Right atrium auricular region (tissue), 2 donors: ENCODE measurements around the gene SRSF5. TPM values are rescaled to one million over a fixed set of nuclear protein-coding genes. Genes with fewer than 3 reads are reported as not detected.

ENCODE experiments used
- DNase-seq: peaks from one replicate; pipeline ENCODE4 v3.0.0-alpha.2; 2019; ENCODE audit warnings: low spot score
- H3K27ac ChIP-seq, 2 donors: fragments of 200-600 bp; sonication (generic); 1 replicate in 1 of 2; 2 replicates in 1 of 2; pipeline ENCODE4 v1.5.1; 2016 to 2019
- H3K27me3 ChIP-seq, 2 donors: fragments of 200-600 bp; sonication (generic); one replicate each; pipeline versions ENCODE4 v1.5.1 to v1.6.0; 2017 to 2019
- H3K36me3 ChIP-seq: fragments of 200-600 bp; sonication (generic); one replicate; pipeline ENCODE4 v1.5.1; 2016
- H3K4me1 ChIP-seq, 2 donors: fragments of 200-600 bp; sonication (generic); one replicate each; pipeline versions ENCODE4 v1.5.1 to v1.6.0; 2017 to 2019
- H3K4me3 ChIP-seq, 2 donors: fragments of 200-600 bp; sonication (generic); 1 replicate in 1 of 2; 2 replicates in 1 of 2; pipeline ENCODE4 v1.5.1; 2017 to 2019; ENCODE audit warnings: mild to moderate bottlenecking in 1 of 2, moderate library complexity in 1 of 2
- H3K9me3 ChIP-seq, 2 donors: fragments of 200-600 bp; sonication (generic); one replicate each; pipeline ENCODE4 v1.5.1; 2019
- CTCF ChIP-seq, 2 donors: fragments of 200-600 bp; sonication (generic); IDR thresholded peaks; one replicate each; pipeline ENCODE4 v1.5.1; 2019; ENCODE audit warnings: antibody characterized with exemption in 2 of 2
- total RNA-seq, 2 donors: library from RNA; depleted of rRNA; stranded (reverse); fragments of >200 nt; gene quantifications; one replicate each; pipeline ENCODE4 v1.1.0, GENCODE V29; 2016

Gene SRSF5
- total RNA-seq, 2 donors from 2014 or later: 96.8 to 111 TPM

GRCh38 chr14:69818758-69819191 is 51.8 kb downstream of the SRSF5 start:
- no peaks in the 10 kb centered on the region for H3K4me1 ChIP-seq
- H3K27ac ChIP-seq: no peak overlapping the region
- H3K27me3 ChIP-seq: peaks cover 0 to 5% of the 10 kb centered on the region in 2 donors
- H3K36me3 ChIP-seq: no peaks in the 10 kb centered on the region
- no peak for DNase-seq
- peak; percentile 89 to 95 for TF ChIP-seq CTCF (IDR thresholded peaks at IDR 0.05)
- H3K4me3 ChIP-seq: no peak overlapping the region
- H3K9me3 ChIP-seq: no peaks in the 10 kb centered on the region

- no peak for DNase-seq
- H3K9me3 ChIP-seq: no peaks in the 10 kb centered on the region
- H3K36me3 ChIP-seq: no peaks in the 10 kb centered on the region
- H3K4me1 ChIP-seq: no peaks in the 10 kb centered on the region
- H3K27me3 ChIP-seq: peaks cover 0 to 5% of the 10 kb centered on the region in 2 donors
- H3K4me3 ChIP-seq: no peak overlapping the region
- no peak overlapping the region for H3K27ac ChIP-seq
- TF ChIP-seq CTCF (IDR thresholded peaks at IDR 0.05): no peak
Measured at GRCh38 chr14:69819607-69820006, 52.7 kb downstream of the SRSF5 start.

- H3K27me3 ChIP-seq: peaks cover 0 to 5% of the 10 kb centered on the region in 2 donors
- no peaks in the 10 kb centered on the region for H3K4me1 ChIP-seq
Measured at GRCh38 chr14:69820991-69821390, 54.0 kb downstream of the SRSF5 start.

More at GRCh38 chr14:69820991-69821390, 54.0 kb downstream of the SRSF5 start:
- H3K4me3 ChIP-seq: no peak overlapping the region
- no peak for DNase-seq
- H3K27ac ChIP-seq: no peak overlapping the region
- H3K36me3 ChIP-seq: no peaks in the 10 kb centered on the region
- H3K9me3 ChIP-seq: peaks cover 0 to 8% of the 10 kb centered on the region in 2 donors
- no peak for TF ChIP-seq CTCF (IDR thresholded peaks at IDR 0.05)

Other genes with a start within 250 kb of the SRSF5 start
- gene CCDC177, start 192.3 kb upstream of the SRSF5 start, total RNA-seq: not detected
- gene SUSD6, start 155.5 kb upstream of the SRSF5 start, total RNA-seq: 10 to 100 TPM; 19.2 to 24.7 TPM
- under 1 TPM in 1 of 2 donors, not detected in 1; 0.16 TPM for gene SLC10A1, start 30.1 kb downstream of the SRSF5 start, total RNA-seq
- 10 to 100 TPM; 14.1 to 18.6 TPM for gene SMOC1, start 112.3 kb downstream of the SRSF5 start, total RNA-seq